Measurements from ENCODE around the gene TCF12. TPM values are rescaled to one million over a fixed set of nuclear protein-coding genes. Genes with fewer than 3 reads are reported as not detected.
A peak's percentile ranks its signal among the peaks of the same experiment; 100 is the strongest.
"Not testable (repeated sequence)": the region's sequence is repeated elsewhere in the genome, so short reads cannot be mapped to it uniquely, and the experiment has no call there.

TCF12 gene
- total RNA-seq, 3 donors from 2014 or later (not counting 1 experiment from before 2014, with no cell fraction given): 84.1 to 111 (median 107) TPM

- no peaks in the 10 kb centered on the region for H3K27me3 Mint-ChIP-seq (ENCODE audit: low read depth in 2 of 2)
- H3K4me1 ChIP-seq (ENCODE audit: control insufficient read depth, insufficient read depth, low read length): no peaks in the 10 kb centered on the region
- H3K27me3 ChIP-seq (ENCODE audit: control insufficient read depth, insufficient read depth, low read length): no peaks in the 10 kb centered on the region
- ATAC-seq (no peak), DNase-seq (no peak)
- H3K4me3 ChIP-seq (ENCODE audit: low read length): no peak overlapping the region
- H3K9me3 ChIP-seq (ENCODE audit: control insufficient read depth, insufficient read depth, low read length): no peaks in the 10 kb centered on the region
- peaks cover 43 to 44% of the 10 kb centered on the region in 2 donors for H3K4me1 Mint-ChIP-seq
- H3K4me3 Mint-ChIP-seq: no peak overlapping the region
- H3K36me3 Mint-ChIP-seq: peaks cover 10% of the 10 kb centered on the region
- TF ChIP-seq CTCF (IDR thresholded peaks at IDR 0.05): no peak
- peaks cover 3 to 5% of the 10 kb centered on the region in 2 donors for H3K9me3 Mint-ChIP-seq
- intact Hi-C loops (cut with micrococcal nuclease): no loop called here
- 94% methylated on average over 6 of the region's 6 CpGs for WGBS (ENCODE audit: insufficient coverage)
- no peak overlapping the region for H3K27ac ChIP-seq (ENCODE audit: low read length)
- no peaks in the 10 kb centered on the region for H3K36me3 ChIP-seq (ENCODE audit: control insufficient read depth, insufficient read depth, low read length)
- peak overlapping the region in 1 of 2 donors; percentile 16 for H3K27ac Mint-ChIP-seq
Observed at GRCh38 chr15:56948000-56948763, 29.7 kb downstream of the TCF12 start.

- H3K4me3 ChIP-seq (ENCODE audit: low read length): no peak overlapping the region
- DNase-seq (no peak), ATAC-seq (no peak)
- H3K4me3 Mint-ChIP-seq: no peak overlapping the region
- H3K36me3 Mint-ChIP-seq: peaks cover 10% of the 10 kb centered on the region
- no peak overlapping the region for H3K27ac ChIP-seq (ENCODE audit: low read length)
- H3K27ac Mint-ChIP-seq: peak overlapping the region in 1 of 2 donors; percentile 16
- no peaks in the 10 kb centered on the region for H3K4me1 ChIP-seq (ENCODE audit: control insufficient read depth, insufficient read depth, low read length)
- no peaks in the 10 kb centered on the region for H3K9me3 ChIP-seq (ENCODE audit: control insufficient read depth, insufficient read depth, low read length)
- intact Hi-C loops (cut with micrococcal nuclease): no loop called here
- no peak for TF ChIP-seq CTCF (IDR thresholded peaks at IDR 0.05)
- peaks cover 3 to 5% of the 10 kb centered on the region in 2 donors for H3K9me3 Mint-ChIP-seq
- WGBS (ENCODE audit: insufficient coverage): 89% methylated on average over 1 of the region's 1 CpG
- no peaks in the 10 kb centered on the region for H3K27me3 Mint-ChIP-seq (ENCODE audit: low read depth in 2 of 2)
- H3K4me1 Mint-ChIP-seq: peaks cover 43 to 44% of the 10 kb centered on the region in 2 donors
- H3K27me3 ChIP-seq (ENCODE audit: control insufficient read depth, insufficient read depth, low read length): no peaks in the 10 kb centered on the region
- no peaks in the 10 kb centered on the region for H3K36me3 ChIP-seq (ENCODE audit: control insufficient read depth, insufficient read depth, low read length)
Observed at GRCh38 chr15:56948764-56949101, 30.3 kb downstream of the TCF12 start.

- Histone ChIP-seq H3K4me3 (ENCODE audit: low read length) (no peak overlapping the region), H3K27me3 (ENCODE audit: control insufficient read depth, insufficient read depth, low read length) (no peaks in the 10 kb centered on the region), H3K9me3 (ENCODE audit: control insufficient read depth, insufficient read depth, low read length) (no peaks in the 10 kb centered on the region), H3K4me1 (ENCODE audit: control insufficient read depth, insufficient read depth, low read length) (no peaks in the 10 kb centered on the region), H3K27ac (ENCODE audit: low read length) (no peak overlapping the region), H3K36me3 (ENCODE audit: control insufficient read depth, insufficient read depth, low read length) (no peaks in the 10 kb centered on the region)
- peaks cover 14% of the 10 kb centered on the region for H3K36me3 Mint-ChIP-seq
- no CpG with 5 or more reads among the region's 6 CpGs for WGBS (ENCODE audit: insufficient coverage)
- intact Hi-C loops (cut with micrococcal nuclease): no loop called here
- peaks cover 44 to 50% of the 10 kb centered on the region in 2 donors for H3K4me1 Mint-ChIP-seq
- H3K4me3 Mint-ChIP-seq: no peak overlapping the region
- no peaks in the 10 kb centered on the region for H3K27me3 Mint-ChIP-seq (ENCODE audit: low read depth in 2 of 2)
- no peak overlapping the region for H3K27ac Mint-ChIP-seq
- no peak for DNase-seq
- ATAC-seq: no peak
- TF ChIP-seq CTCF (IDR thresholded peaks at IDR 0.05): no peak
- peaks cover 3 to 5% of the 10 kb centered on the region in 2 donors for H3K9me3 Mint-ChIP-seq
Observed at GRCh38 chr15:56950979-56951378, 32.5 kb downstream of the TCF12 start.

- Mint-ChIP-seq H3K4me3 (no peak overlapping the region), H3K27ac (no peak overlapping the region), H3K9me3 (peaks cover 0 to 4% of the 10 kb centered on the region in 2 donors), H3K27me3 (ENCODE audit: low read depth in 2 of 2) (no peaks in the 10 kb centered on the region), H3K36me3 (peaks cover 26% of the 10 kb centered on the region), H3K4me1 (peaks cover 43 to 51% of the 10 kb centered on the region in 2 donors)
- DNase-seq (no peak), ATAC-seq (no peak)
- no peaks in the 10 kb centered on the region for H3K4me1 ChIP-seq (ENCODE audit: control insufficient read depth, insufficient read depth, low read length)
- no peak for TF ChIP-seq CTCF (IDR thresholded peaks at IDR 0.05)
- no peaks in the 10 kb centered on the region for H3K27me3 ChIP-seq (ENCODE audit: control insufficient read depth, insufficient read depth, low read length)
- WGBS (ENCODE audit: insufficient coverage): no CpG with 5 or more reads among the region's 1 CpG
- H3K36me3 ChIP-seq (ENCODE audit: control insufficient read depth, insufficient read depth, low read length): no peaks in the 10 kb centered on the region
- H3K9me3 ChIP-seq (ENCODE audit: control insufficient read depth, insufficient read depth, low read length): peaks cover 4% of the 10 kb centered on the region
- H3K27ac ChIP-seq (ENCODE audit: low read length): no peak overlapping the region
- H3K4me3 ChIP-seq (ENCODE audit: low read length): no peak overlapping the region
- intact Hi-C loops (cut with micrococcal nuclease): no loop called here
Observed at GRCh38 chr15:56953790-56954189, 35.3 kb downstream of the TCF12 start.

- H3K4me1 ChIP-seq (ENCODE audit: control insufficient read depth, insufficient read depth, low read length); H3K36me3 ChIP-seq (ENCODE audit: control insufficient read depth, insufficient read depth, low read length); H3K27me3 Mint-ChIP-seq (ENCODE audit: low read depth in 2 of 2); H3K27me3 ChIP-seq (ENCODE audit: control insufficient read depth, insufficient read depth, low read length); H3K27ac ChIP-seq (ENCODE audit: low read length); H3K4me3 Mint-ChIP-seq; DNase-seq; ATAC-seq; H3K4me3 ChIP-seq (ENCODE audit: low read length); H3K9me3 Mint-ChIP-seq; H3K27ac Mint-ChIP-seq; H3K9me3 ChIP-seq (ENCODE audit: control insufficient read depth, insufficient read depth, low read length); intact Hi-C loops (cut with micrococcal nuclease): not testable (repeated sequence)
- Mint-ChIP-seq H3K36me3 (peaks cover 26% of the 10 kb centered on the region), H3K4me1 (peaks cover 41 to 44% of the 10 kb centered on the region in 2 donors)
- 100% methylated on average over 2 of the region's 5 CpGs for WGBS (ENCODE audit: insufficient coverage)
Observed at GRCh38 chr15:56955011-56955410, 36.6 kb downstream of the TCF12 start.
